Adrenal gland (tissue), 19 donors: Measurements from ENCODE around the gene LCE5A. TPM values are rescaled to one million over a fixed set of nuclear protein-coding genes. Genes with fewer than 3 reads are reported as not detected.

Source experiments
- DNase-seq, 7 donors: peaks; one replicate each; pipeline ENCODE4 v3.0.0-alpha.2; 2019 to 2020
- H3K27ac ChIP-seq, 5 donors: fragments of 200-600 bp; sonication (generic) in 4 of 5; 1 replicate in 3 of 5; 2 replicates in 2 of 5; pipeline versions ENCODE4 v1.5.1 to v1.8.0; 2016 to 2020; ENCODE audit warnings: mild to moderate bottlenecking in 1 of 5
- H3K27me3 ChIP-seq: fragments of 200-600 bp; 2 replicates; pipeline ENCODE4 v1.8.0; 2021
- H3K36me3 ChIP-seq, 2 donors: fragments of 200-600 bp; replicated peaks in 1 of 2; 1 replicate in 1 of 2; 2 replicates in 1 of 2; pipeline versions ENCODE4 v1.5.1 to v1.8.0; 2018 to 2022
- H3K4me1 ChIP-seq, 2 donors: fragments of 200-600 bp; replicated peaks in 1 of 2; 1 replicate in 1 of 2; 2 replicates in 1 of 2; pipeline versions ENCODE4 v1.5.1 to v1.8.0; 2018 to 2021
- H3K4me3 ChIP-seq, 4 donors: fragments of 200-600 bp; sonication (generic) in 3 of 4; one replicate each; pipeline ENCODE4 v1.5.1; 2016 to 2018
- H3K9me3 ChIP-seq, 3 donors: fragments of 200-600 bp; sonication (generic) in 1 of 3; replicated peaks in 1 of 3; 1 replicate in 2 of 3; 2 replicates in 1 of 3; pipeline versions ENCODE4 v1.5.1 to v1.8.0; 2016 to 2021
- CTCF ChIP-seq, 6 experiments: fragments of 450-650 bp in 4 of 6; fragments of 200-600 bp in 2 of 6; sonication (generic) in 1 of 6; IDR thresholded peaks; 1 replicate in 5 of 6; 2 replicates in 1 of 6; pipeline versions ENCODE4 v1.5.1 to v1.8.0; 2016 to 2021; ENCODE audit warnings: antibody characterized with exemption in 6 of 6, mild to moderate bottlenecking in 2 of 6, moderate library complexity in 1 of 6
- POLR2A ChIP-seq, 2 donors: fragments of 450-650 bp; IDR thresholded peaks; one replicate each; pipeline ENCODE4 v1.6.1; 2017; ENCODE audit warnings: antibody characterized with exemption in 2 of 2, mild to moderate bottlenecking in 2 of 2, moderate library complexity in 1 of 2
- WGBS, 4 donors: extraction: QIAGEN DNeasy Blood & Tissue Kit in 2 of 4; methylation state at CpG; one replicate each; pipeline versions ENCODE4 v1.1.5 to v1.1.7; 2013 to 2017; 5-methylcytosine and 5-hydroxymethylcytosine counted together
- intact Hi-C, 2 donors: fragments of 100-400 bp; cut with DNase I; formaldehyde crosslinking; loops; one replicate each; pipeline versions ENCODE4 v1.14.1 to v1.15.0; 2022 to 2023
- long read RNA-seq, 10 donors: library from polyadenylated mRNA in 3 of 10; unstranded in 2 of 10; stranded (forward) in 1 of 10; transcript quantifications; one replicate each; pipeline ENCODE4 v2.0.0 and lab custom pipeline, GENCODE V29; 2021 to 2026
- polyA plus RNA-seq, 3 donors: library from polyadenylated mRNA; stranded (reverse); fragments of 200-250 nt in 2 of 3; fragments of 350-450 nt in 1 of 3; fragmentation: Illumina TruSeq in 1 of 3; extraction: RNeasy Lipid Tissue Mini Kit (QIAGEN cat#74804) in 1 of 3; gene quantifications; one replicate each; pipeline ENCODE4 v1.2.3, GENCODE V29; 2013 to 2014
- total RNA-seq, 9 donors: library from RNA; depleted of rRNA in 4 of 9; stranded (reverse); fragments of >200 nt in 4 of 9; fragments of 120-200 nt in 1 of 9; fragmentation: NEBNext Ultra II Directional in 1 of 9; extraction: Animal tissue kit (Norgen Biotek cat#: 25700) in 1 of 9; gene quantifications; one replicate each; pipeline versions ENCODE4 v1.1.0 to v1.2.4, GENCODE V29; 2013 to 2023
- donor health status: healthy with polysubstance abuse.
- donor health status: Bipolar disorder and iron deficiency.
- donor health status: DM: yes; HTN: yes; CAD: no.
- donor health status: DM: no; HTN: no; CAD: no.
- donor health status: DM: no; HTN: no; CAD: no.
- donor health status: DM: yes; HTN: yes; CAD: no.

Gene LCE5A
- total RNA-seq (not detected), polyA plus RNA-seq (not detected)
- long read RNA-seq, donor 1, result 0 reads
- long read RNA-seq, donor 2, result 0 reads
- long read RNA-seq, donor 3, result 0 reads
- long read RNA-seq, donor 4, result 0 reads
- long read RNA-seq, donor 5, result 0 reads
- long read RNA-seq, donor 6, result 0 reads
- long read RNA-seq, donor 7, result 0 reads
- long read RNA-seq, donor 8, result 0 reads
- long read RNA-seq, donor 9, result 0 reads
- long read RNA-seq, donor 10, result 0 reads

DNA sequence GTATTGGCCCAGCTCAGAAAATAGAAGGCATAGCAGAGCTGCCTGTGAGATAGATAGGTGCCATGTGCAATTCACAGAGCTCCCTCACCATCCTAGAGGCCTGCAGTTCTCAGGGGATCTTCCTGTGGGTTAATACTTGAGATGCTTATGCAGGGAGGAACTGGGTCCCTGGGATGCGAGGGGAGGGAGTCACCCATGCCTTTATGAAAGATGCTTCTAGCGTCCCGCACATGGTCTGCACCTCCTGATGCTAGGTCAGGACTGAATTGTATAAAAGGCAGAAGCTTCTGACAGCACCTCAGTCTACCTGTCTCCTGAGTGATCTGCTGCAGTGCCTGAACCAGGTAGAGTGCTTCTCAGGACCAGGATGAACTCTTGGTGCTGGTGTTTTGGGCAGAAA lies at the start of gene LCE5A:
TSS of gene LCE5A (plus strand) at position 301 of the 400 bp plus-strand sequence. CDS start 732 bp downstream, outside the sequence.
- intact Hi-C loops, result no loop called here
- Histone ChIP-seq H3K27me3 (peaks cover 21% of the 10 kb centered on the region), H3K4me3 (no peak within 1 kb of the TSS), H3K27ac (no peak within 1 kb of the TSS), H3K36me3 (no peaks in the 10 kb centered on the region), H3K4me1 (no peaks in the 10 kb centered on the region), H3K9me3 (no peaks in the 10 kb centered on the region)
- TF ChIP-seq CTCF (IDR thresholded peaks at IDR 0.05) (no peak), POLR2A (IDR thresholded peaks at IDR 0.05) (no peak)
- WGBS, 4 donors, result 79 to 95% (median 88%) methylated on average over 3 of the region's 3 CpGs
- no peak for DNase-seq

DNA sequence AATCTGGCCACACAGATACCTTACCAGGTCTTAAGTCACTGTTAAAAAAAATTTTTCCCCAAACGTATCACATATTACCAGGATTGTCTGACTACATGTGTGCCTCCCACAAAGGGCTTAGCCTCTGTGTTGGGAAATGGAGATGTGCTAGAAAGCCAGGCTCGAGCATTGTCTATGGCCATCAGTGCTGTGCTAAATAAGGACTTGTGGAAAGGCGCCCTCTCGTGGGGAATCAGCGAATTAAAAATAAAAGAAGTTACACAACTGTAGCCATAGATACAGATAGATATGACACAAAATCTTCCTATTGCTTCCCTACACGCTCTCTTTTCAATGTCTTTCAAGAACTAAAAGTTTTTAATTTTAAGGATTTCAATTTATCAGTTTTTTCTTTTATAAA lies 49.1 kb upstream of the LCE5A start:
- intact Hi-C loops, result no loop called here
- DNase-seq, result peak; percentile 35 to 74 (median 57)
- no peak overlapping the region for H3K4me3 ChIP-seq
- no peaks in the 10 kb centered on the region for H3K9me3 ChIP-seq
- no peaks in the 10 kb centered on the region for H3K27me3 ChIP-seq
- H3K4me1 ChIP-seq, result peaks cover 0 to 6% of the 10 kb centered on the region in 2 donors
- TF ChIP-seq CTCF (IDR thresholded peaks at IDR 0.05) (peak; percentile 50 to 64 (median 59)), POLR2A (IDR thresholded peaks at IDR 0.05) (no peak)
- WGBS, 4 donors, result 7 to 12% (median 7%) methylated on average over 6 of the region's 6 CpGs
- H3K36me3 ChIP-seq, result no peaks in the 10 kb centered on the region
- H3K27ac ChIP-seq, result no peak overlapping the region

GRCh38 chr1:152462636-152463035 lies 48.0 kb upstream of the LCE5A start:
- TF ChIP-seq POLR2A (IDR thresholded peaks at IDR 0.05), result no peak
- TF ChIP-seq CTCF (IDR thresholded peaks at IDR 0.05), result no peak
- peaks cover 0 to 6% of the 10 kb centered on the region in 2 donors for H3K4me1 ChIP-seq
- no peak overlapping the region for H3K4me3 ChIP-seq
- H3K27ac ChIP-seq, result no peak overlapping the region
- WGBS, 4 donors, result 87 to 94% (median 92%) methylated on average over 26 of the region's 26 CpGs
- DNase-seq, result no peak
- H3K27me3 ChIP-seq, result no peaks in the 10 kb centered on the region
- H3K9me3 ChIP-seq, result no peaks in the 10 kb centered on the region
- no peaks in the 10 kb centered on the region for H3K36me3 ChIP-seq
- intact Hi-C loops, result no loop called here

- H3K36me3 ChIP-seq, result no peaks in the 10 kb centered on the region
- H3K27ac ChIP-seq, result no peak overlapping the region
- DNase-seq, result no peak
- no peaks in the 10 kb centered on the region for H3K4me1 ChIP-seq
- peaks cover 4% of the 10 kb centered on the region for H3K27me3 ChIP-seq
- H3K4me3 ChIP-seq, result no peak overlapping the region
- H3K9me3 ChIP-seq, result no peaks in the 10 kb centered on the region
- intact Hi-C loops, result no loop called here
- WGBS, 4 donors, result 59 to 70% (median 64%) methylated on average over 1 of the region's 1 CpG
- TF ChIP-seq CTCF (IDR thresholded peaks at IDR 0.05), result no peak
- TF ChIP-seq POLR2A (IDR thresholded peaks at IDR 0.05), result no peak
Observed at GRCh38 chr1:152466217-152466616, 44.4 kb upstream of the LCE5A start.
